ENCODE measurements around the gene TLE3.

TLE3 gene

DNA sequence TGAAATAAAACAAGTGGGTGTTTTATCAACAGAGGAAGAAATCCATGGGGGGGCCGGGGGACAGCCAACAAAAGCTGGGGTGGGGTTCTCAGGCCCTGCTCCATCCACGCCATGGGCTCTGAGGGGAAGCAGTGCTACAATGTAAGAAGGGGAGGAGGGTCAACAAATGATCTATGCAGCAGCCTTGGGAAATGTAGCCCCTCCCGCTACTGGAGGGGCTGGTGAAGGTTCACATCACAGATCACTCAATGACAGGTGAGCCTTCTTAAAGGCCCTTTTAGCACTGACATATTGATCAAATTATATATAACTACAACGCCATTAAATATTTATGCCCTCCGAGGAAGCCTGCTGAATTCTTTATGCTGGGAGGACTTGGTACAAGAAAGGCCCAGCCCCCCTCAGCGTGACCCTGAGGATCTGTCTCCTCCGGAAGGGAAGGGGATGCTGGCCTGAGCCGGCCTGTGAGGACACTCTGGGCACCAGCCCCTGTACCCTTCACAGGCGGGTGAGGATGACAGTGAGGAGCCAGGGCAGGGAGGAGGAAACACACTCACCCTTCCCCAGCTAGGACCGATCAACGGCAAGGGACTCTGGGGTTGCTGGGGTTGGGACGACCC is 15.3 kb downstream of the TLE3 start:
- no peak for DNase-seq

DNA sequence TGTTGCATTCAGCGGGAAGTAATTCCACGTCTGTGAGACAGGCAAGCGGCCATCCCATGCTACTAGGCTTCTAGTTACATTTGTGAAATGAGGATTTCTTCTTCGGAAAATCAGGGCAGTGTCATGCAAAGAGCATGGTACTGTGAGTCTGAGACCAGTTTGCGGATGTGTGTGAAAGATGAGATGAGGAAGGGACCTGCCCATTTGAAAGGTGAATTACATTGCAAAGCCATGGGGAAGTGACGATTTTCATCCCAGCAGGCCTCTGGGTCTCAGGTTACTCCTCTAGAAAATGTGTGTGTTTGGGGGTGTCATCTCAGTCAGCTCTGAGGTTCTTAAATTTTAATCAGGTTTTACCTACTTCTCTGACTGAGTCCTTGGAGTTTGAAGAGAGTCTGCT is 16.1 kb downstream of the TLE3 start:
- DNase-seq: no peak

DNA sequence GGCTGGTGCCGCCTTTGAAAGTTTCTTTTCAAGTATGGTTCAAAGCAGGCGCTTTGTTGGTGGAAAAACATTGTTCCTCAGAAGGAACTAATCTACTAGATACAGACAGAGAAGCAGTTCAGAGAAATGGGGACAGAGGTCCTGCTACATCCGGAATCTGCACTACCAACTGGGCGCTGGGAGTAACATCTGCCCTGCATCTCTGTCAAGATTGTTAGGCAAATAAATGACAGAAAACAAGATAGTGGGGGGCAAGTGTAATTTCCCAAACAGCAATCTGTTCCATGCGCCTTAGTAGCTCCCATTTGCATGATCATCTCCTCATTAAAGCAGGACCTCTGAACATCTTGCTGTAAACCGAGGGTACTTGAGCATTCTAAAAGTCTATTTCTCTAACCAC is 17.4 kb downstream of the TLE3 start:
- DNase-seq: no peak

DNA sequence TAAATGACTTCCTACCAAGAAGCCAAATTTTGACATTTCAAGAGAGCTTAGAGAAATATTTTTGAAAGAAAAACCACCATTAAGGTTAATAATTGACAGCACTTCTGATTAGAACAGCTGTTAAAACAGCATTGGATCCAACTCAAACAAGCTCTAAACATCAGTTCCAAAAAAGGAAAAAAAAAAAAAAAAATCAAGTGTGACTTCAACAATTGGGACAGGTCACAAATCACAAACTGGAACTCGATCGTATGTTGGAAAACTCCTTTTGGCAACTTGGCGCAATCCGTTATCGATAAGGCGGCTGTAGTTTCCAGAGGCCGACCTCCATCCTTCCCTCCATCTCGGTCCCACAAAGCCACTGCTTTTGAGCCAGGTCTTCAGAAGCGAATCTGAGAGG is 17.8 kb downstream of the TLE3 start:
- no peak for DNase-seq

DNA sequence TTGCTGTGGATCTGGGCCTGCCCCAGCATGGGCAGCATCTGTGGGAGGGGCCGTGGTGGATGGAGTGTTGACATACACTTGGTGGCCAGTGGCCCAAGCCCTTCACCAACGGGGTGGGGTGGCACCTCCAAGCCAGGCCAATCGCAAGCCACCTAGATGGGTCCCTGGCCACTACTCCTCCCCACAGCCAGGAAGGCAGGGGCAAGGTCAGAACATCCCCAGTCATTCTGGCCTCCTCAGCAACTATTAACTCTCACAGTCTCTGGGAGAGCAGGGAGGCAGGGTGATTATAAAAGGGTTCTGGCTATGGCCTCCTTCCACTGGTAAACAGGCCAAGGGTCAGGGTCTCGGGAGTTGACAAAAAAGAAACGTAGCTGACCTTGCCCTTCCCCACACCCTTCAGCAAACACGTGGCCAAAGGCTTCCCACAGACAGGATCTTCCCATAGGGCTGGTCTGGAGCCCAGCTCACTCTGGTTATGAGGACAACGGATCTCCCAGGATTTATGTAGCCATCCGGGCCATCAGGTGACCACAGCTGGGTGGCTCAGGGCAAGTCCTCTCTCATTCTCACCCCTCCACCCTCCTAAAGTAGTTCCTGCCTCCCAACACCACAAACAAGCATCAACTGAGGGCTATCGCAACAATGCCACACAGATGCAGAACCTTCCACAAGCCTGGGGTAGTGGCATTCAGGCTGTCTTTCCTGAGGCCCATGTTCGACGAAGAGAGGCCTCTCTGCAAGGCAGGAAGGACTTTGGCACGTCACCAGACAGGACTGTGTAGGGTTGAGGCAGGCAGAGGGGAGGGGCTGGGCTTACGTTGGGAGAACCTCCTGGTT is 18.9 kb downstream of the TLE3 start:
- DNase-seq: no peak

DNA sequence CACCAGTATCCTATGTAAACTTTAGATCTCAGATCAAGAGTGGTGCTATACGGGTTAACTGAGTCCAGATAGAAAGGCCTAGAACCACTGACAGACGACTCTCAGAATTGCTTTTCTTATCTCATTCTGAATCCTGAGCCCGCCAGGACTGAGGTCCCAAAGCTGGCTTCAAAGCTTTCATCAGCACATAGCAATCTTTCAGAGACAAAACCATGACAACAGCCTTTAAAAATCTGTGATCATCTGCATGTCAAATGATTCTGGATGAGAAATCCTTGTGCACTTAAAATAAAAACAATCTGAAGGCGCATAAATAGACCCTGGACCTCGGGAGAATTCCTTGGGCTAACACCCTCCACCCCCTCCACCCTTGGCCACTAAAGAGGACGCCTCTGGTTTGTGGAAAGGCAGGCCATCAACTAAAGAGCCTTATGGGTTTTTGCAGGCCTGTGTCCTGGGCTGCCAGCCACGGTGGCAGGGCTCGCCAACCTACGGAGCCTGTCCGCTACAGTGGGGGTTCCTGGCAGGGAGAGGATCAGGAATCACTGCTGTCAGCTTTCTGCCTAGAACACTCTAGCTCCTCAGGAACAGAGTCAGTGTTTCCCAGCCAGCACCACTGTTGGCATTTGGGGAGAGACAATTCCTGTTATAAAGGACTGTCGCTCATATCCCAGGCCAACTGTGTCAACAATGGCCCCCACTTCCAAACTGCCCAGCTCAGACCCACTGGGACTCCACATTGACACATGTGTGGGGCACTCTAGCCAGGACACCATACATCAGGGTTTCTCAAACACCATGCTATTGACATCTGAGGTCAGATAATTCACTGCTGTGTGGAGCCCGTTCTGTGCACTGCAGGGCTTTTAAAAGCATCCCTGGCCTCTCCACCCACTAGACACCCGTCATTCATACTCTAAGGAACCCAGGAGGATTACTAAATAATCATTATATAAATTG is 20.2 kb downstream of the TLE3 start:
- DNase-seq: no peak

DNA sequence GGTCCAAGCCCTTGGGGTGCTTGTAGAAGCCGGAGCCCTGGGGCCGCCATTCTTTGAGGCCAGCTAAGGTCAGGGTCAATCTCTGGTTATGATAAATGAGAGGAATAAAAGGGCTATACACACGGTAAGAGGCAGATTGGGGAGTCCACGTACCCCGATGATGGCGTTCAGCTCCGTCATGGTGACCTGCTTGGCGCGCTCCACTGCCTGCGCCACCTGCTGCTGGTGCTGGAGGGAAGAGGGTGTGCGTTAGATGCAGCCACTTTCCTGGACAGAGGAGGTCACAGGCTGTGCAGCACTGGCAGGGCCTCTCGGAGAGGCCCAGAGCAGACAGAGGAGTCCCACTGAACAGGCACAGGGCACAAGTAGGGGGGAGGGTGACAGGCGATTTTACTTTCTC is 23.3 kb downstream of the TLE3 start:
- no peak for DNase-seq

DNA sequence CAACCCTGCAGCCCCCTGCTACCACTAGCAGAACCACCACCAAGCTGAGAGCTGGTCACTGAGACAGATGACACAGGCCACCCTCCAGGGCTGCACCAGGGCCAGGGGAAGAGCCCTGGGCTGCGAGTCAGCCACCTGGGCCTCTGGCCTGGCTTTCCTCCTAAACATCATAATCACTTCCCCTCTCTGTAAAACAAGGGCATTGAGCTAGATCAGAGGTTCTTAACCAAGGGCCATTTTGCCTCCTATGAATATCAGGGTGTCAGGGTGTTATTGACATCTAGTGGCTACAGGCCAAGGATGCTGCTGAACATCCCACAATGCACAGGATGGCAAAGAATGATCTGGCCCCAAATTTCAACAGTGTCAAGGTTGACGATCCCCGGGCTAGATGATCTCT is 25.2 kb downstream of the TLE3 start:
- DNase-seq: no peak

DNA sequence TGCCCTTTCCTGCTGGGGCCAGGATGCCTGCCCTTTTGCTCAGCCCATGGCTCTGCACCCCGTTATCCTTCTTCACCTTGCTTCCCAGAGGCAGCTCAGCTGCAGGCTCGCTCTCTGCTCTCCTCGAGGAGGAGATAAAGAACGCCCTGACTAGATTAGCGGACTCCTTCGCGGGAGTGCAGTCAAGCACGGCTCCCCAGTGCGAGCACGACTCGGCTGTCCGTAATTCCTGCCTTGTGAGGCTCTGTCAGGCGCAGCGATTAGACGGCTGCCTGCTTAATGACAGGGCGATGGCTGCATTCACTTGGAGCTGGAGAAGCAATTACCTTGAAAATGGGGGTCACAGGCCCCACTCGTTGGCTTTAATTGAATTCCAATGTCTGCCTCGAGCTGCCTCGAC is 25.9 kb downstream of the TLE3 start:
- no peak for DNase-seq

DNA sequence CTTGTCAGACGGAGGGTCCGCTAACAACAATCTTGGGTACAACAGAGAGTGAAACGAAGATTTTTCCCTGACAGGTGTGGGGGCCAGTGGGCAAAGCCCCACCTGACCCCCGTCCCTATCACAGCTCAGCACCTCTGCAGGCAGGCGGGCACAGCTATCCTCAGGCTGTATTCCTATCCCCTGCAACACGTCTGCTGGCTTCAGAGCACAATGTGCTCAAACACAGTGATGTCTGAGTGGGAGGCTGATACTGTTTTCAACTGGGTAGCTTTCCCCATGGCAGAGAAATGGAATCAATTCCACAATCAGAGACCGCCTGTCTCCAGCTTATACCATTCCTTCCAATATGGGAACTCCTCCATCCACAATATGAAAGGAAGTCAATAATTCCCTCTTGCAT is 28.0 kb downstream of the TLE3 start:
- DNase-seq: no peak

DNA sequence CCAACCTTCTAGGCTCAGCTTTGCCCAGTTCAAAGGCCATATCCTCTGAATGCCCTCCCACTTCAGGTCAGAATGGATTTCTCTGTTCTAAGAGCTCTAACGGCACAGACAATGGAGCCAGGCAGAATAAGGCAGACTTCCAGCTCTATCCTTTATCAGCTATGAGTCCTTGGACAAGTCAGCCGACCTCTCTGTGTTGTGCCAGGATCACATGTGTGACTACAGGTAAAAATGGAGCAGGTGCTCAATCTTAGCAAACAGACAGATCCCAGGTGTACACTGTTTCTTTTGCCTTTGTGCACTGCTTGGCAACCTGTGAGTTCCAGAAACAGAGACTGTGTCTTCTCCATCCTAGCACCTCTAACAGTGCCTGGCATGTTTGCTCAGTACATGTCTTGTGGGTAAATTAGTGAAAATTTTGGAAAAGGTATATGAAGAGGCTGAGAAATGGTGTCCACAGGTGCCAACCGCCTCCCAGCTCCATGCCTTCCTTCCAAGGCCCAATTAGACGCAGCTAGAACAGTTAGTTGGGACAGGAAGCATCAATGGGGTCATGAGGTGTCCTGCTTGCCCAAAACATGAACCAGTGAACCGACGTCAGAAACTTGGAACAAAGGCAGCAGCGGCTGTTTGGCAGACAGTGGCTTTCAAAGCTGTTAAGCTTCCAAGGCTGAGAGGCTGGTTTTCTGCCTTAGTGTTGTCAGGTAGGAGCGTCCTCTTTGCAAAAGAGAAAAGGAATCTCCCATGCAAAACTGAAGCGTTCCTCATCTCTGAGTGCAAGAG is 28.7 kb downstream of the TLE3 start:
- no peak for DNase-seq

DNA sequence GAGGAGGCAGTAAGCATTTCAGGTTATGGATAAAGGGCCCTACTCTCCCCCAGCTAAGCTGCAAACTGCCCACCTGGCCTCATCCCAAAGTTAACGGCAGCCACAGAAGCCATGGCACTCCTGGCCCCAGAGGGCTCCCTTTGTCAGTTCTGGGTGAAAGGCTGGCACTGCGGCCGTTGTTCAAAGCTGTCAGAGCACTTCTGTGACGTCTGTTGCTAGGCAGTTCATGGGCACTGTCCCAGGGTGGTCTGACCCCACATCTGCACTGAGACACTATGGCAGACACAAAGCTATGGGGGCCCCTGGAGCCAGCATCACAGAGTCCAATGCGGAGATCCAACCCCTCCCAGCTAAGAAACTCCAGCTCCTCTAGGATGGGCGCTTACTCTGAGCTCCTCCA is 30.0 kb downstream of the TLE3 start:
- no peak for DNase-seq

DNA sequence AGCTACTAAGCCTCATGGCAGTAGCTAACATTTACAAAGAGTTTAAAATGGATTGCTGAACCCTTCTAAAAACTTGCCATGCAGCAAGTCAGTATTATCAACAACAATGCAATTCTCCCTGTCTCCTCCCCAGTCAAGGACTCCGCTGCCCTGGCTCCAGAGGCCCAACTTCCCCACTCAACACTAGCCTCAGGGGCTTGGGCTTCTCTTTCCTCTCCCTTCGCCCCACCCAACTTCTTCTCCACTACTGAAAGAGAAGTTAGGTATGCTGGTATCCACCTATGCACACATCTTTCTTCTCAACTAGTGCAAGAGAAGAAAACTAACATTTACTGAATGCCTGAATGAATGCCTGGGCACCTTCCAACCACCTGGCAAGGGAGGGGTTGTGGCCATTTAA is 30.7 kb downstream of the TLE3 start:
- DNase-seq: no peak

DNA sequence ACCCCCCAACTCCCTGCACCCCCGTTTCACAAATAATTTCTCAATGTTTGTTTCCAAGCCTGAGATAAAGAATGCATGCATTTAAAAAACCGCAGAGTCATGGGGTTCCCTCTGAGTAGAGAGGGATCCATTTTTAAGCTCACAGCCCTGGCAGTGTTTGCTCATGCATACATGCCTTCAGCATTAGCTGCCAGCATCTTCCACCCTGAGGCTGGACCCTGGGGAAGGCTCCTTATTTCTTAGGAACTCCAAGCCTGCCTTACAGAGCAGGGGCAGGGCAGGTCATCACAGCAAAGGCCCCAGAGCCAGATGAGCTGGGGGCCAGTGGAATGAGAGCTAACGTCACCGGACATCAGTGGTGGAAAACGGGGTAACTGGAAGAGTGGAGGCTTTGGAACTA is 31.3 kb downstream of the TLE3 start:
- DNase-seq: no peak

DNA sequence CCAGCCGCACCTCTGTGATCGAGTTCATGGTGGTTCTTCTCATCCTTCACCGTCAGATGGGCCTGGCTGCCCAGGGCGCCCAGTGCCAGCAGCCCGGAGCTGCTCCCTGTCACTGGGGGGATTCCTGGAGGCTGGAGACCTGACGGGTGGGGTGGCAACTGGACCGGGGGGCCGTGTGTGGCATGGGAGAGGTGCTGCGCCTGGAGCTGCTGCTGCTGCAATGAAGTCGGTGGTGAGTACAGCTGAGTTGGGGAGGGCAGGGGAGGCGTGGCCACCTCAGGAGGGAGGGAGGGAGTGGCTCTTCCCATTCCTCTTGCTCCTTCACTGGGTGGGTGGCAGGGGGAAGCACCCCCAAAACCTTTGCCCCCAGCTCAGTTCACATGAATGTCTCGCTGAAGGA is 31.7 kb downstream of the TLE3 start:
- DNase-seq: no peak

DNA sequence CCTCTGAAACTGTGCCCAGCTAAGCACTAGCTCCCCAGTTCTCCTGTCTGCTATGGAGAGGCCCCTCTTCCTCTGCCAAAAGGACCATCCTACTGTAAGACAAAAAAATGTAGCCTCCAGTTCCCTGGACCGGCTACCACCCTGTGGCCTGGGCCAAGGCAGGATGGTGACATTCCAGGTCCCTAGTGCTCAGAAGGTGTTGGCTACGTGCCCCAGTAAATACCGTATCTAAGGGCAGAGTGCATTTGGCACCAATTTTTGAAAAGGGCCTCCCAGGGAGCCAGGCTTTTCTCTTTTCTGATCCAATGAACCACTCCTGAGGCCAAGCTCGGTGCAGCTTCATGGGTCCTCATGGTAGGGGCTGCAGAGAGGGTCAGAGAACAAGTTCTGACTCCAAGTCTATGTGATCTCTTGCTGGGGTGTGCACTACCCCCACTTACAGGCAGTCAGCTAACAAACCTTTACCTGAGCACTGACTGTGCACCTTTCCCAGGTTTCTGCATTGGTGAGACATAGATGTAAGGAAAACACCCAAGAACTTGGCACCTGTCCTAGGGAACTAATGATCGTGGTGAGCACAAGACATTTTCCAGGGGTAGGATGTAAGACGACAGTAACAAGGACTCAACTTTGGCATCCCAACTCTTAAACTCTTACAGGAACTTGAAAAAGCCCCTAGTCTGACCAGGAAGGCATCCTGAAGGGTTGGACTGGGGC is 32.6 kb downstream of the TLE3 start:
- DNase-seq: no peak

DNA sequence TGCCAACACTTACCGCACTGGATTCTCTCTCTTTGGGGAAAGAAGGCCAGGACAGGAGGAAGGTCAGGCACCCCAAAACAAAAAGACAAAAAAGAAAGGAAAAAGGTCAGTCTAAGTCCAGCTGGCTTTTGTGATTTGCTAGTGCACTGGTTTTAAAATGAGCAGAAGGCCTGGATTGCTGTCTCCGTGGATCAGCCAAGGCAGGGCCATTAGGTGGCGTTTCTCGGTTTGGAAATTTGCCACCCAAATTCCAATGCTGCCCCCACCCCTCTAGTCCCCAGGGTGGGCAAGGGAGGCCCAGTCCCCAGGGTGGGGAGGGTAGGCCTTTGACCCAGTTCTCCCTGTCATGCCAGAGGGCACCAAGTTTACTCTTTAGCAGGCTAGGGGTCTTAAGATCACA is 33.3 kb downstream of the TLE3 start:
- DNase-seq: no peak

DNA sequence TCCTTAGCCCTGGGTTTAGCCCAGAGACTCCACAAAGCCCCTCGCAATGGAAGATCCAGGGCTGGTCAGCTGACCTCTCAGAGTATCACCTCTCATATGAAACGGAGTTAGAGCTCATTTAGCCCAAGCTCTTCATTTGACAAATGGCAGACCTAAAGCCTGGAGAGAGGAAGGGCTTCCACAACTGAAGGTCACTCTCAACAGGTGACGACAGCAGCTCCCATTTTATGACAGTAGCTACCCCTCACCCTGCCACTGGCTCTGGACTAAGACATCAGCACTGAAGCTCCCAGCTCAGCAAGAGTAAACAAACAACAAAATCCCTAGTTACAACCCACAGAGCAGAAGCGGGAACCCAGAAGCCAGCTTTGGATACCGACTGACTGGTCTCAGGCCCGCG is 33.7 kb downstream of the TLE3 start:
- no peak for DNase-seq

DNA sequence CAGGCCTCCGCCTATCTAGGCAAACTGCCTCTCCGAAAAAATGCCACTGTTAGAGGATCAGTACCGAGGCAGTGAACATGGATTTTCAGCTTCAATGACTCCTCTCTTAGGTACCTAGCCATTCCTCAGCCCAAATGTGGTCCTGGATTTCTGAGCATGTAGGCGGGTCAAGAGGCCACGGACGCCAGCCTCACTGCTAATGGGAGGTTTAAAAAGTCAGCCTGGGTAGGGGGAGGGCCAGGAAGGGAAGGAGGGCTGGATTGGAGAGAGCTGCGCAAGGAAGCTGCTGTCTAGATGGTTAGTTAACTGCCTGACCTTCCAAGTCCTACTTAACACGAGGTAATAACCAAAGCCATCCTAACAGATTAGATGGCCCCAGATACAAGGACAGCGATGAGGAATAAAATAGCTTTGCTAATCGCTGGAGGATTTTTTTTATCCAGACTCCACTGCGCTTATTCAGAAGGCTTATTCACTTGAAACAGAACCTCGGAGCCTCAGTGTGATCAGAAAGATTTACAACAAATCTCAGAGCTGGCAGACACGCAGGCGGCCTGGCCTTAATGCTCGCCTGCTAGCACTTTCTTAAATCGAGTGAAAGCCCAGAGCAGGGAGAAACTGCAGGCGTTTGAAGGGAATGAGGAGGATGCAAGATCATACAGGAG is 34.3 kb downstream of the TLE3 start:
- no peak for DNase-seq

DNA sequence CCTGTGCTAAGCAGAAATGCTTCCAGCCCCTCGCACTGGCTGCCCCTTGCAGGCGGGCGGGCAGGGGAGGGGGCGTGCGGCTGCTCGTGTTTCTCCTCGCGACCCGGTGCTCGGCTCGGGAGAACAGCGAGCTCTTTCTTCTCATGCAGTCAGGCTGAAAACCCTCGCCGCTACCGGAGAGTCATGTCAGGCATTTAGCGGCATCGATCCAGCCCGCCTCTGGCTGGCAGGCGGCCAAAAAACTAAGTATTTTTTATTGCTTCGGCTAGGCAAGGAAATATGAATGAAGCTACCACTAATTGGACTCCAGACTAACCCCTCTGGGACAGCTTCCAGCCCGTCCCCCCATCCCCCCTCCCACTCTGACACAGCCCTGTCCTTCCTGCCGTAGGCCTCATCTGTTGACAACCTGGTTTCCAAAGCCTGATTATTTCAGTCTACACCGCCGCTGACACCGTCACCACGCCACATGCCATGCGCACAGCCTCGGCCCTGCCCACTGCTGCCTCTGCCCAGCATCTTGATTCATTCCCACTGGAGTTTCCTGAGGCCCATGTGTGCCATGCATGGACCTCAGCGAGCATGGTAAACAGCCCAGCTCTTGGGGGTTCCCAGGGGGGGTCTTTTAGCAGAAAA is 35.3 kb downstream of the TLE3 start:
- DNase-seq: no peak

DNA sequence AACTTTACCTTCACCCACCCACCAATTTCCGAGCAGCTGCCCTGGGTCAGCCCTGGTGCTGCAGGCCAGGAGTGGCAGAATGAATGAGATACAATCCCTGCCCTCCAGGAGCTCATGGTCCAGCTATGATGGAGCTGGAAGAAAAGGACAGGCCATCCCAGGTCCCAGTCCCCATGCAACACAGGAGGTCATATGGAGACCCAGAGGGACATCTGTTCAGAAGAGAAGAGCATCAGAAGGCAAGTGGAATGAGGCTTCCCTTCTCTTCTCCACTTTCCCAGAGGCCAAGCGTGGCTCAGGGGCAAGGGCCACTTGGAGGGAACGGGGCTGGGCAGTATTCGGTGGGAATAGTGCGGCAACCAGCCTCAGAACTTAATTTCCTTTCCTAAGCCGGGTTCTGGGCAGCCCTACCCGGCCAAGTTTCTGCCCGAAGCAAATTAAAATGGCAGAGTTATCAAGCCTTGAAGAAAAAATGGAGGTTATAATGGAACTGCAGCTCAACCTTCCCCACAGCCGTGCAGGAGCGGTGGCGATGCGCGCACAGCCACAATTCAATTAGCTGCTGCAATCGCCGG is 35.9 kb downstream of the TLE3 start:
- no peak for DNase-seq
